Progenitor cell of endocrine pancreas (in vitro differentiated cells): Measurements from ENCODE around the gene ANKRD63. TPM values are rescaled to one million over a fixed set of nuclear protein-coding genes. Genes with fewer than 3 reads are reported as not detected.

Experiments used
- DNase-seq: peaks from one replicate; pipeline ENCODE4 v3.0.0; 2021; ENCODE audit warnings: low spot score; ENCODE audit not compliant: unreplicated experiment
- H3K27ac Mint-ChIP-seq: 2 replicates; pipeline ENCODE4 v1.8.0; 2021; ENCODE audit warnings: mild to moderate bottlenecking, moderate library complexity, mixed read lengths
- H3K27me3 Mint-ChIP-seq: 2 replicates; pipeline ENCODE4 v1.8.0; 2021; ENCODE audit warnings: mixed read lengths
- H3K36me3 Mint-ChIP-seq: 2 replicates; pipeline ENCODE4 v1.8.0; 2022; ENCODE audit warnings: mixed read lengths; ENCODE audit not compliant: insufficient read depth
- H3K4me1 Mint-ChIP-seq: 2 replicates; pipeline ENCODE4 v1.8.0; 2021; ENCODE audit warnings: low read depth, mixed read lengths
- H3K4me3 Mint-ChIP-seq: 2 replicates; pipeline ENCODE4 v1.8.0; 2021; ENCODE audit warnings: low read depth, mild to moderate bottlenecking, moderate library complexity, mixed read lengths
- H3K9me3 Mint-ChIP-seq: 2 replicates; pipeline ENCODE4 v1.8.0; 2021; ENCODE audit warnings: low read depth, mixed read lengths
- total RNA-seq: library from RNA; stranded (reverse); gene quantifications from 2 replicates; pipeline ENCODE4 v1.2.1, GENCODE V29; 2021
- TF ChIP-seq, protein P1 (sequence below): fragments of 200-600 bp; sonication (generic); IDR thresholded peaks from one replicate; pipeline ENCODE4 v1.5.0; 2021; ENCODE audit warnings: antibody characterized with exemption, mild to moderate bottlenecking; ENCODE audit not compliant: unreplicated experiment

Gene ANKRD63
- total RNA-seq, 1 donor from 2014 or later: not detected

DNA sequence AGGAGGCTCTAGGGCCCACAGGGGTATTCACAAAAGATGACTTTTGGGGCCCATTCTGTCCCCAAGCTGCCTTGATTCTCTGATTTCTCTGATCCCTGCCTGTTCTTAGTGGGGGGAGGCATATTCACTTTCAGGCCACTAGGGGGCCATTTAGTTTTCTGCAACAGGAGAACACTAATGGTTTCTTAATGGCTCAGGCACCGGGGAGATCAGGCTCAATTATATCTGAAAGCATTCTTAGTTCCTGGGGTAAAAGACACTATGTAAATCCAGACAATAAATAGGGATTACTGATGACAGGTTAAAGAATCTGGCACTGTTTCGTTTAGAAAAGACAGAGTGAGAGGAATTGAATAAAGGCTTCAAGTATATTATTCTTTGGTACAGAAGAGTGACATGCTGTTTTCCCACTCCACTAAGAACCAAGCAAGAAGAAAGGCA lies 38.1 kb upstream of the ANKRD63 start:
- Mint-ChIP-seq H3K36me3 (peaks cover under 1% of the 10 kb centered on the region), H3K4me1 (no peaks in the 10 kb centered on the region), H3K27ac (no peak overlapping the region), H3K4me3 (no peak overlapping the region), H3K27me3 (peaks cover 60% of the 10 kb centered on the region), H3K9me3 (peaks cover 4% of the 10 kb centered on the region)
- TF ChIP-seq, protein P1, sequence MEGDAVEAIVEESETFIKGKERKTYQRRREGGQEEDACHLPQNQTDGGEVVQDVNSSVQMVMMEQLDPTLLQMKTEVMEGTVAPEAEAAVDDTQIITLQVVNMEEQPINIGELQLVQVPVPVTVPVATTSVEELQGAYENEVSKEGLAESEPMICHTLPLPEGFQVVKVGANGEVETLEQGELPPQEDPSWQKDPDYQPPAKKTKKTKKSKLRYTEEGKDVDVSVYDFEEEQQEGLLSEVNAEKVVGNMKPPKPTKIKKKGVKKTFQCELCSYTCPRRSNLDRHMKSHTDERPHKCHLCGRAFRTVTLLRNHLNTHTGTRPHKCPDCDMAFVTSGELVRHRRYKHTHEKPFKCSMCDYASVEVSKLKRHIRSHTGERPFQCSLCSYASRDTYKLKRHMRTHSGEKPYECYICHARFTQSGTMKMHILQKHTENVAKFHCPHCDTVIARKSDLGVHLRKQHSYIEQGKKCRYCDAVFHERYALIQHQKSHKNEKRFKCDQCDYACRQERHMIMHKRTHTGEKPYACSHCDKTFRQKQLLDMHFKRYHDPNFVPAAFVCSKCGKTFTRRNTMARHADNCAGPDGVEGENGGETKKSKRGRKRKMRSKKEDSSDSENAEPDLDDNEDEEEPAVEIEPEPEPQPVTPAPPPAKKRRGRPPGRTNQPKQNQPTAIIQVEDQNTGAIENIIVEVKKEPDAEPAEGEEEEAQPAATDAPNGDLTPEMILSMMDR: peak; percentile 87
- no peak for DNase-seq

- Mint-ChIP-seq H3K9me3 (peaks cover 4% of the 10 kb centered on the region), H3K27me3 (peaks cover 60% of the 10 kb centered on the region), H3K4me1 (no peaks in the 10 kb centered on the region), H3K27ac (no peak overlapping the region), H3K4me3 (no peak overlapping the region), H3K36me3 (no peaks in the 10 kb centered on the region)
- no peak for DNase-seq
- TF ChIP-seq, protein P1: no peak
Observed at GRCh38 chr15:40320409-40320808, 37.5 kb upstream of the ANKRD63 start.

DNA sequence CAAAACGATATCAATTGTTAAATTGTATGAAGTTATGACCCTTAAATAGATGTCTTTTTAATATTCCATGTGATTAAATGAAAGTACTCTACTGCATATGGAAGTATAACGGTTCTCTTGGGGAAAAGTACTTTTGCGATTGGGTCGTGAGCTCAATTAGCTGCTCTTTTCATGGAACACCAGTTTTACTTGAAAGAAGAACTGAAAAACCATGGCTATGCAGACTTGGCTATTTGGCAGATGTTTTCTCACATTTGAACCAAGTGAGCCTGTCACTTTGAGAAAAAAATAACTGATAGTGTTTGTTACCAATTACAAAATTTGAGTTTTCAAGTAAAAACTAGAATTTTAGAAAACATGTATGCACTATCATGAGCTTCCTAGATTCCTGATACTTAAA lies 34.7 kb upstream of the ANKRD63 start:
- Mint-ChIP-seq H3K4me1 (no peaks in the 10 kb centered on the region), H3K27me3 (peaks cover 69% of the 10 kb centered on the region), H3K27ac (no peak overlapping the region), H3K9me3 (peaks cover 4% of the 10 kb centered on the region), H3K4me3 (no peak overlapping the region), H3K36me3 (no peaks in the 10 kb centered on the region)
- no peak for DNase-seq
- TF ChIP-seq, protein P1: no peak

GRCh38 chr15:40316931-40317330 lies 34.1 kb upstream of the ANKRD63 start:
- no peaks in the 10 kb centered on the region for H3K36me3 Mint-ChIP-seq
- TF ChIP-seq, protein P1: no peak
- H3K9me3 Mint-ChIP-seq: peaks cover 4% of the 10 kb centered on the region
- no peak for DNase-seq
- no peaks in the 10 kb centered on the region for H3K4me1 Mint-ChIP-seq
- peaks cover 69% of the 10 kb centered on the region for H3K27me3 Mint-ChIP-seq
- H3K4me3 Mint-ChIP-seq: no peak overlapping the region
- no peak overlapping the region for H3K27ac Mint-ChIP-seq

DNA sequence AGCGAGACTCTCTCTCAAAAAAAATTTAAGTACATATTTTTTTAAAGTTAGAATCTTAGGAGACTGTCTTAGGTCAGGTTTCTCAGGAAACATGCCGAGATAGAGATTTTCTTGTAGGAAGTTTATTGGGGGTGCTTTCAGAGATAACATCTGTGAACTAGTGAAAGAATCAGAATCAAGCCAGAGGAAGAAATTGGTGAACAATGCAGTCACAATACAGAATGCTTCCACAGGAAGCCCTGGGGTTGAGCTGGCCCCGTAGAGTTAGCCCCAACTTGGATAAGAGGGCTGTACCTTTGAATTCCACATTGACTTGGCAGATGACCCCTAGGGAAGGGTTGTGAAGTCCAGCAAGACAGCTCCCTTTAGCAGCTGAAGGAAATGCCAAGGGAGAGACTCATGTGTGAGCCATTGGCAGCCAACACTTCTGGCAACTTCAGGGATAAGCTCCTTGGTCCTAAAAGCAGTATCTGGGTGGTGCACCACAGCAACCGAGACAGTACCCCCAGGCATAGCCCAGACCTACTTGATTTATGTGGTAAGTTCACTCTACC lies 31.9 kb upstream of the ANKRD63 start:
- no peaks in the 10 kb centered on the region for H3K9me3 Mint-ChIP-seq
- no peak overlapping the region for H3K27ac Mint-ChIP-seq
- no peak for DNase-seq
- TF ChIP-seq, protein P1: no peak
- no peaks in the 10 kb centered on the region for H3K36me3 Mint-ChIP-seq
- H3K4me3 Mint-ChIP-seq: no peak overlapping the region
- no peaks in the 10 kb centered on the region for H3K4me1 Mint-ChIP-seq
- H3K27me3 Mint-ChIP-seq: peaks cover 69% of the 10 kb centered on the region
